BE2C (cell line): ENCODE measurements around the gene KLF15. TPM values are rescaled to one million over a fixed set of nuclear protein-coding genes. Genes with fewer than 3 reads are reported as not detected.

Experiments
- DNase-seq: peaks from one replicate; pipeline ENCODE4 v3.0.0-alpha.2; 2020
- H3K27me3 ChIP-seq: fragments of 250-450 bp; sonication (Bioruptor Pico); 2 replicates; pipeline ENCODE4 v1.5.1; 2020; ENCODE audit warnings: mild to moderate bottlenecking
- H3K36me3 ChIP-seq: fragments of 250-450 bp; sonication (Bioruptor Pico); 2 replicates; pipeline ENCODE4 v1.5.1; 2020; ENCODE audit warnings: mild to moderate bottlenecking
- H3K4me1 ChIP-seq: fragments of 250-450 bp; sonication (Bioruptor Pico); 2 replicates; pipeline ENCODE4 v1.5.1; 2020
- H3K4me3 ChIP-seq: 2 replicates; pipeline ENCODE4 v1.5.1; 2011; ENCODE audit warnings: low read depth, low read length
- H3K9me3 ChIP-seq: fragments of 250-450 bp; sonication (Bioruptor Pico); 2 replicates; pipeline ENCODE4 v1.5.1; 2020
- CTCF ChIP-seq: IDR thresholded peaks from 2 replicates; pipeline ENCODE4 v1.5.1; 2012; ENCODE audit warnings: mild to moderate bottlenecking, low read depth, low read length
- polyA plus RNA-seq: library from polyadenylated mRNA; unstranded; fragments of >200 nt; gene quantifications from one replicate; pipeline ENCODE4 v1.2.1, GENCODE V29; 2012; ENCODE audit warnings: low read depth, missing spikeins; ENCODE audit not compliant: insufficient read length, insufficient read depth

Gene KLF15
- polyA plus RNA-seq = 6.6 TPM

GRCh38 chr3:126357295-126358037 is at the start of gene KLF15:
KLF15 (minus strand) TSS chr3:126357408; CDS start chr3:126352922, 4,486 bp downstream.
- no peaks in the 10 kb centered on the region for H3K9me3 ChIP-seq
- peaks cover 3% of the 10 kb centered on the region; the same call in 1 of the 2 replicates for H3K27me3 ChIP-seq
- H3K4me3 ChIP-seq = peak within 1 kb of the TSS; percentile 87
- H3K4me1 ChIP-seq = peaks cover 8% of the 10 kb centered on the region
- no peak for TF ChIP-seq CTCF
- peak; percentile 95 for DNase-seq
- no peaks in the 10 kb centered on the region for H3K36me3 ChIP-seq

GRCh38 chr3:126406389-126407296 is 49.4 kb upstream of the KLF15 start:
- H3K9me3 ChIP-seq = no peaks in the 10 kb centered on the region
- no peak for DNase-seq
- no peaks in the 10 kb centered on the region for H3K36me3 ChIP-seq
- no peaks in the 10 kb centered on the region; the same call in 1 of the 2 replicates for H3K27me3 ChIP-seq
- no peak overlapping the region for H3K4me3 ChIP-seq
- H3K4me1 ChIP-seq = no peaks in the 10 kb centered on the region
- TF ChIP-seq CTCF = no peak

- Histone ChIP-seq H3K36me3 (no peaks in the 10 kb centered on the region), H3K4me1 (no peaks in the 10 kb centered on the region), H3K27me3 (no peaks in the 10 kb centered on the region), H3K9me3 (no peaks in the 10 kb centered on the region), H3K4me3 (no peak overlapping the region)
- no peak for TF ChIP-seq CTCF
- no peak for DNase-seq
Measured at GRCh38 chr3:126402666-126403302, 45.6 kb upstream of the KLF15 start.

GRCh38 chr3:126402178-126402577 is 45.0 kb upstream of the KLF15 start:
- no peaks in the 10 kb centered on the region for H3K36me3 ChIP-seq
- H3K4me3 ChIP-seq = no peak overlapping the region
- no peaks in the 10 kb centered on the region for H3K27me3 ChIP-seq
- H3K4me1 ChIP-seq = no peaks in the 10 kb centered on the region
- no peaks in the 10 kb centered on the region for H3K9me3 ChIP-seq
- no peak for TF ChIP-seq CTCF
- DNase-seq = no peak

- Histone ChIP-seq H3K4me3 (no peak overlapping the region), H3K4me1 (no peaks in the 10 kb centered on the region), H3K36me3 (no peaks in the 10 kb centered on the region), H3K27me3 (no peaks in the 10 kb centered on the region), H3K9me3 (no peaks in the 10 kb centered on the region)
- no peak for DNase-seq
- no peak for TF ChIP-seq CTCF
Measured at GRCh38 chr3:126401611-126402160, 44.5 kb upstream of the KLF15 start.
